Body of pancreas (tissue), 4 donors: ENCODE results near the gene MRPL46. TPM values are rescaled to one million over a fixed set of nuclear protein-coding genes. Genes with fewer than 3 reads are reported as not detected.

ENCODE experiments used
- ATAC-seq: fragments of 150-250 bp; one replicate; pipeline ENCODE4 v1.9.1; 2016
- DNase-seq, 4 donors: peaks; one replicate each; pipeline ENCODE4 v3.0.0-alpha.2; 2019
- H3K27ac ChIP-seq, 4 donors: fragments of 200-600 bp; sonication (generic); 1 replicate in 3 of 4; 2 replicates in 1 of 4; pipeline versions ENCODE4 v1.5.1 to v1.6.1; 2016 to 2019; ENCODE audit warnings: mild to moderate bottlenecking in 1 of 4, mixed read lengths in 1 of 4, moderate library complexity in 1 of 4
- H3K27me3 ChIP-seq, 2 donors: fragments of 200-600 bp; sonication (generic); one replicate each; pipeline ENCODE4 v1.6.0; 2016; ENCODE audit warnings: mild to moderate bottlenecking in 1 of 2
- H3K36me3 ChIP-seq, 2 donors: fragments of 200-600 bp; sonication (generic); replicated peaks in 1 of 2; 2 replicates each; pipeline ENCODE4 v1.5.1; 2016; ENCODE audit warnings: low read depth in 2 of 2; ENCODE audit not compliant: insufficient read depth in 1 of 2
- H3K4me1 ChIP-seq: fragments of 200-600 bp; sonication (generic); one replicate; pipeline ENCODE4 v1.6.0; 2016
- H3K4me3 ChIP-seq, 2 donors: fragments of 200-600 bp; sonication (generic); 1 replicate in 1 of 2; 2 replicates in 1 of 2; pipeline ENCODE4 v1.5.1; 2016 to 2019
- H3K9me3 ChIP-seq, 3 donors: fragments of 200-600 bp; sonication (generic); 1 replicate in 2 of 3; 2 replicates in 1 of 3; pipeline ENCODE4 v1.5.1; 2016
- POLR2A ChIP-seq, 3 donors: fragments of 450-650 bp; IDR thresholded peaks; one replicate each; pipeline ENCODE4 v1.6.1; 2016; ENCODE audit warnings: antibody characterized with exemption in 3 of 3, mild to moderate bottlenecking in 2 of 3
- WGBS, 2 donors: methylation state at CpG; one replicate each; pipeline ENCODE4 v1.1.5; 2017; 5-methylcytosine and 5-hydroxymethylcytosine counted together
- intact Hi-C: fragments of 100-400 bp; cut with DNase I; formaldehyde crosslinking; loops from one replicate; pipeline ENCODE4 v1.15.1; 2023
- total RNA-seq, 2 donors: library from RNA; depleted of rRNA; stranded (reverse); fragments of >200 nt; gene quantifications; one replicate each; pipeline ENCODE4 v1.1.0, GENCODE V29; 2016
- TF ChIP-seq, protein P1 (sequence below), 7 experiments: fragments of 450-650 bp in 4 of 7; fragments of 200-600 bp in 3 of 7; sonication (generic) in 3 of 7; IDR thresholded peaks; one replicate each; pipeline ENCODE4 v1.5.1; 2016 to 2019; ENCODE audit warnings: antibody characterized with exemption in 7 of 7

The MRPL46 gene
- total RNA-seq, 2 donors from 2014 or later, result 9.6 to 16.2 TPM

DNA sequence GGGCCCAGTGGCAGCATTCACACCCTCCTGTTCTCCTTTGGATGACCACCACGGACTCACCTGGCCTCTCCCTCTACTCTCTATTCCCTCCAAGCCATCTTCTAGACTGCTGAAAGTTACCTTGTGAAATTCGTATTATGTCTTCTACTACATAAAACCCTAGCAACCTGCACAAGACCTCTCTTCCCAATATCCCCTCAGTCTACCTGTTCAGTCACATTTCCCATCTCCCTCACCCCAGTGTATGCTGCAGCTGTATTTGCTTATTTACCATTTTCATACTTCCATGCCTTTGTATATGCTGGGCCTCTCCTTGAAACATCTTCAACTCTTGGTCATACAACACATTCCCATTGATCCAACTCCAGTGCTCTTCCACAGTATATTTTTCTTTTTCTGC, 44.0 kb upstream of the MRPL46 start:
- ATAC-seq (no peak), DNase-seq (no peak)
- Histone ChIP-seq H3K4me1 (no peaks in the 10 kb centered on the region), H3K27ac (no peak overlapping the region), H3K27me3 (no peaks in the 10 kb centered on the region), H3K36me3 (peaks cover 0 to 2% of the 10 kb centered on the region in 2 donors), H3K4me3 (no peak overlapping the region), H3K9me3 (no peaks in the 10 kb centered on the region)
- WGBS, 2 donors, result 89 to 93% methylated on average over 2 of the region's 2 CpGs
- intact Hi-C loops, result no loop called here
- TF ChIP-seq POLR2A (IDR thresholded peaks at IDR 0.05), result no peak
- TF ChIP-seq, protein P1, sequence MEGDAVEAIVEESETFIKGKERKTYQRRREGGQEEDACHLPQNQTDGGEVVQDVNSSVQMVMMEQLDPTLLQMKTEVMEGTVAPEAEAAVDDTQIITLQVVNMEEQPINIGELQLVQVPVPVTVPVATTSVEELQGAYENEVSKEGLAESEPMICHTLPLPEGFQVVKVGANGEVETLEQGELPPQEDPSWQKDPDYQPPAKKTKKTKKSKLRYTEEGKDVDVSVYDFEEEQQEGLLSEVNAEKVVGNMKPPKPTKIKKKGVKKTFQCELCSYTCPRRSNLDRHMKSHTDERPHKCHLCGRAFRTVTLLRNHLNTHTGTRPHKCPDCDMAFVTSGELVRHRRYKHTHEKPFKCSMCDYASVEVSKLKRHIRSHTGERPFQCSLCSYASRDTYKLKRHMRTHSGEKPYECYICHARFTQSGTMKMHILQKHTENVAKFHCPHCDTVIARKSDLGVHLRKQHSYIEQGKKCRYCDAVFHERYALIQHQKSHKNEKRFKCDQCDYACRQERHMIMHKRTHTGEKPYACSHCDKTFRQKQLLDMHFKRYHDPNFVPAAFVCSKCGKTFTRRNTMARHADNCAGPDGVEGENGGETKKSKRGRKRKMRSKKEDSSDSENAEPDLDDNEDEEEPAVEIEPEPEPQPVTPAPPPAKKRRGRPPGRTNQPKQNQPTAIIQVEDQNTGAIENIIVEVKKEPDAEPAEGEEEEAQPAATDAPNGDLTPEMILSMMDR (IDR thresholded peaks at IDR 0.05), result no peak

DNA sequence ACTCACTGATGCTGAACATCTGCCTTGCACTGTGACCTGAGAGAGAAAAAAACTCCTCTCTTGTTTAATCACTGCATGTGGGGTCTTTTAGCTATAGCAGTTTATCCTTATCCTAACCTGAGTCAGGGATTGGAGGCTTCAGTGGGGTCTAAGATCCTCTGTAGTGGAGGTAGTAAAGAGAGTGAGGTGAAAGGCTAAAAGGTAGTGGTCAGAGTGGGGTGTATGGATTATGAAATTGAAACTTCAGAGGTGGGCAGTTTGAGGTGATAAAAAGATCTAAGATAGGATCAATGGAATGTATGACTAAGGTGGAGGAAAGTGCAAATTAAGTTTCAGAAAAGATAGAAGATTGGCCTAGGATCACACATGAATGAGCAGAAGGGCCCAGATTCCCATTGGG, 42.8 kb upstream of the MRPL46 start:
- ATAC-seq, result no peak
- H3K27me3 ChIP-seq, result no peaks in the 10 kb centered on the region
- H3K4me3 ChIP-seq, result no peak overlapping the region
- no peaks in the 10 kb centered on the region for H3K4me1 ChIP-seq
- intact Hi-C loops, result no loop called here
- H3K27ac ChIP-seq, result no peak overlapping the region
- TF ChIP-seq, protein P1 (IDR thresholded peaks at IDR 0.05), result no peak
- no peak for TF ChIP-seq POLR2A (IDR thresholded peaks at IDR 0.05)
- H3K9me3 ChIP-seq, result no peaks in the 10 kb centered on the region
- no peak for DNase-seq
- peaks cover 0 to 2% of the 10 kb centered on the region in 2 donors for H3K36me3 ChIP-seq

DNA sequence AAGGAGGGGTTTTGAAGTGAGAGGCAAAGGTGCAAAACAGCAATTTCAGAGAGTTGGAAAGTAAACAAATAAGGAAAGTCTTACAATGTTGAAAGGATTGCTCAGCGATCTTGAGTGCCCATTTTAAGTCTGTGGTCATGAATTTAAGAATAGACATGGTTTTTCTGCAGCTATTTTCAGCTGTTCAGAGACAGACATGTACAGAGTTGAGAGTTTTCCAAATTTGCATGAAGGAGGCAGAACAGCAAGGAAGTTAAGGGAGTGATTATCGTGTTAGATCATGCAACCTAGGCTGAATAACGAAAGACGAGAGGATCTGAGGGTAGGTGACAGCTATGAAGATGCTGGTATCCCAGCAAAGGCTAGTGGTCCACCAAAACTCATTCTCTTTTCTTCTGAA, 42.1 kb upstream of the MRPL46 start:
- WGBS, 2 donors, result 93 to 95% methylated on average over 4 of the region's 4 CpGs
- Histone ChIP-seq H3K36me3 (peaks cover 0 to 2% of the 10 kb centered on the region in 2 donors), H3K9me3 (no peaks in the 10 kb centered on the region), H3K4me1 (no peaks in the 10 kb centered on the region), H3K27ac (no peak overlapping the region), H3K27me3 (no peaks in the 10 kb centered on the region), H3K4me3 (no peak overlapping the region)
- TF ChIP-seq, protein P1 (IDR thresholded peaks at IDR 0.05), result no peak
- no peak for TF ChIP-seq POLR2A (IDR thresholded peaks at IDR 0.05)
- ATAC-seq, result no peak
- intact Hi-C loops, result no loop called here
- no peak for DNase-seq

DNA sequence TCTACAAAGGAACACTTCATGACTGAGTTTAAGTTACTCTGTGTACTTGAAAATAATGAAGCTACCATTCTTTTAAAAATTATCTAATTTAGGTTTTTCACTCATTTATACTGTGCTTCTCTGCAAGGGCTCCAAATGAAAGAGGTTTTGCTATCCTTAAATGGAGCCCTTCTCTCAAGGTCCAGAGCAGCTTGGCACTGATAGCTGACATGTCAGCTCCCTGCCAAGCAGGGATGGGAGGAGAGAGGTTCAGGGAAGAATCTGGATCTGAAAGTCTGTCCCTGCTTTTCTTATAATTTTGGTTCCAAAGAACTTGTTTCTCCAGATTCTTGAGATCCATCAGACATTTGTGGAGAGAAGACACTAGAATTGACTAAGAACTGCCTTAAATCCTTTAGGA, 39.4 kb upstream of the MRPL46 start:
- H3K27me3 ChIP-seq, result no peaks in the 10 kb centered on the region
- no peak overlapping the region for H3K27ac ChIP-seq
- H3K36me3 ChIP-seq, result peaks cover 0 to 2% of the 10 kb centered on the region in 2 donors
- H3K9me3 ChIP-seq, result no peaks in the 10 kb centered on the region
- H3K4me1 ChIP-seq, result no peaks in the 10 kb centered on the region
- intact Hi-C loops, result no loop called here
- DNase-seq (no peak), ATAC-seq (no peak)
- no peak overlapping the region for H3K4me3 ChIP-seq
- TF ChIP-seq, protein P1 (IDR thresholded peaks at IDR 0.05), result no peak
- no peak for TF ChIP-seq POLR2A (IDR thresholded peaks at IDR 0.05)

DNA sequence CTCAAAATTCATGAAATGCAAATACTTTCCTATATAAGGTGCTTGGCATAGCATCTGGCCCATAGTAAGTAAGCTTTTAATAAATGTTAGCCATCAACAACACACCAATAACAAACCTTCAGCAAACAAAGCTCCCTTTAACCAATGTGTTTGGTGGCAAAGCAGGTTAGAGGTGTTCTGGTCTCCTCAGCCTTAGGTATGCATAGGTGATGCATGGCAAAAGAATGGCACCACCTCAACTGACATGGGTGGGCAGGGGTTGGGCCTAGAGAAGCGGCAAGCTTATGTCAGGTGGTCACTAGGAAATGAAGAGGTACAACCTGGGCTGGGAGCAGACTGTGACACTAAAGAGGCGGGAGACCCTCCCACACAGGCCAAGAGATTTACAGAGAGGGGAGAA, 38.5 kb upstream of the MRPL46 start:
- Histone ChIP-seq H3K9me3 (no peaks in the 10 kb centered on the region), H3K4me1 (no peaks in the 10 kb centered on the region), H3K4me3 (no peak overlapping the region), H3K36me3 (peaks cover 0 to 2% of the 10 kb centered on the region in 2 donors), H3K27me3 (no peaks in the 10 kb centered on the region), H3K27ac (no peak overlapping the region)
- ATAC-seq (no peak), DNase-seq (no peak)
- 97 to 100% methylated on average over 2 of the region's 2 CpGs for WGBS, 2 donors
- intact Hi-C loops, result no loop called here
- TF ChIP-seq, protein P1 (IDR thresholded peaks at IDR 0.05), result no peak
- TF ChIP-seq POLR2A (IDR thresholded peaks at IDR 0.05), result no peak
